Activated CD8-positive, alpha-beta memory T cell treated with anti-CD3 and anti-CD28 coated beads for 36 hours (primary cell): Measurements from ENCODE around the gene VAV1. TPM values are rescaled to one million over a fixed set of nuclear protein-coding genes. Genes with fewer than 3 reads are reported as not detected.
"Not testable (repeated sequence)": the region's sequence is repeated elsewhere in the genome, so short reads cannot be mapped to it uniquely, and the experiment has no call there.

ENCODE experiments used
- CTCF ChIA-PET: fragments of 350-600 bp; sonication (Branson Sonifier 250); formaldehyde crosslinking; loops from one replicate; lab custom pipeline; 2021; ENCODE audit warnings: antibody characterized with exemption; lab: Charles Lee
- POLR2A ChIA-PET: fragments of 350-600 bp; sonication (Branson Sonifier 250); formaldehyde crosslinking; loops from one replicate; lab custom pipeline; 2021; ENCODE audit warnings: antibody characterized with exemption; lab: Charles Lee
- total RNA-seq, 2 experiments: library from RNA; stranded (reverse); gene quantifications; one replicate each; pipeline ENCODE4 v1.2.3, GENCODE V29; 2021

Gene VAV1
- total RNA-seq, 2 experiments from 2014 or later: 59.5 to 59.7 TPM

GRCh38 chr19:6771648-6772027 lies 870 bp upstream of the VAV1 start:
- CTCF ChIA-PET: interaction anchor here (0.7 to 3.0 kb wide), 6 partner anchors 30 to 289 kb away, joined by 3 to 28 read pairs (median 6); no protein-coding TSS in a partner anchor

GRCh38 chr19:6772866-6773322 lies 386 bp downstream of the VAV1 start:
- POLR2A ChIA-PET: interaction anchor here (0.7 to 3.7 kb wide), 10 partner anchors 8 to 292 kb away, joined by 3 to 27 read pairs (median 4); partner anchors contain the start of gene DENND1C
- CTCF ChIA-PET: interaction anchor here (0.6 to 3.0 kb wide), 10 partner anchors 20 to 242 kb away, joined by 3 to 28 read pairs (median 5); partner anchors contain the start of gene TNFSF9

More at GRCh38 chr19:6771648-6772027, 870 bp upstream of the VAV1 start:
- POLR2A ChIA-PET: interaction anchor here (1.8 to 3.7 kb wide), 4 partner anchors 29 to 44 kb away, joined by 7 to 27 read pairs (median 14); no protein-coding TSS in a partner anchor

GRCh38 chr19:6773323-6773931 lies 919 bp downstream of the VAV1 start:
- ChIA-PET CTCF (interaction anchor here (1.2 to 3.0 kb wide), 7 partner anchors 20 to 243 kb away, joined by 3 to 28 read pairs (median 5); partner anchors contain the start of gene TNFSF9), POLR2A (interaction anchor here (0.6 to 3.7 kb wide), 13 partner anchors 8 to 292 kb away, joined by 3 to 27 read pairs (median 4); partner anchors contain the start of gene DENND1C)

GRCh38 chr19:6774821-6775707 lies 2.6 kb downstream of the VAV1 start:
- ChIA-PET CTCF (no interaction called here), POLR2A (interaction anchor here (0.7 kb wide), 1 partner anchor 433 kb away, joined by 7 read pairs; no protein-coding TSS in a partner anchor)

- POLR2A ChIA-PET, CTCF ChIA-PET: not testable (repeated sequence)
Observed at GRCh38 chr19:6776045-6776444, 3.5 kb downstream of the VAV1 start.

- ChIA-PET POLR2A (no interaction called here), CTCF (interaction anchor here (1.4 kb wide), 1 partner anchor 37 kb away, joined by 3 read pairs; no protein-coding TSS in a partner anchor)
Observed at GRCh38 chr19:6776999-6777398, 4.5 kb downstream of the VAV1 start.

- ChIA-PET CTCF (interaction anchor here (1.4 kb wide), 1 partner anchor 37 kb away, joined by 3 read pairs; no protein-coding TSS in a partner anchor), POLR2A (no interaction called here)
Observed at GRCh38 chr19:6777434-6777833, 4.9 kb downstream of the VAV1 start.

- POLR2A ChIA-PET: no interaction called here
- CTCF ChIA-PET: interaction anchor here (0.9 to 1.4 kb wide), 3 partner anchors 29 to 36 kb away, joined by 3 read pairs; no protein-coding TSS in a partner anchor
Observed at GRCh38 chr19:6778386-6778785, 5.9 kb downstream of the VAV1 start.

GRCh38 chr19:6779206-6779605 lies 6.7 kb downstream of the VAV1 start:
- ChIA-PET POLR2A (no interaction called here), CTCF (interaction anchor here (1.0 kb wide), 1 partner anchor 28 kb away, joined by 3 read pairs; no protein-coding TSS in a partner anchor)

- POLR2A ChIA-PET: no interaction called here
- CTCF ChIA-PET: no interaction called here
Observed at GRCh38 chr19:6787393-6787792, 14.9 kb downstream of the VAV1 start.

GRCh38 chr19:6788896-6789295 lies 16.4 kb downstream of the VAV1 start:
- ChIA-PET POLR2A (interaction anchor here (0.6 kb wide), 1 partner anchor 45 kb away, joined by 3 read pairs; no protein-coding TSS in a partner anchor), CTCF (no interaction called here)

GRCh38 chr19:6790194-6791128 lies 18.0 kb downstream of the VAV1 start:
- ChIA-PET CTCF (interaction anchor here (0.9 kb wide), 1 partner anchor 23 kb away, joined by 3 read pairs; no protein-coding TSS in a partner anchor), POLR2A (no interaction called here)

- CTCF ChIA-PET: interaction anchor here (0.7 to 0.9 kb wide), 2 partner anchors 22 to 114 kb away, joined by 3 read pairs; no protein-coding TSS in a partner anchor
- POLR2A ChIA-PET: interaction anchor here (0.6 kb wide), 1 partner anchor 127 kb away, joined by 3 read pairs; no protein-coding TSS in a partner anchor
Observed at GRCh38 chr19:6791237-6791636, 18.7 kb downstream of the VAV1 start.

- POLR2A ChIA-PET: no interaction called here
Observed at GRCh38 chr19:6793411-6793810, 20.9 kb downstream of the VAV1 start.

GRCh38 chr19:6793973-6794372 lies 21.5 kb downstream of the VAV1 start:
- POLR2A ChIA-PET: no interaction called here
- CTCF ChIA-PET: no interaction called here

More at GRCh38 chr19:6793411-6793810, 20.9 kb downstream of the VAV1 start:
- CTCF ChIA-PET: no interaction called here

GRCh38 chr19:6794686-6795431 lies 22.4 kb downstream of the VAV1 start:
- ChIA-PET CTCF (no interaction called here), POLR2A (no interaction called here)

GRCh38 chr19:6796278-6796677 lies 23.8 kb downstream of the VAV1 start:
- CTCF ChIA-PET: no interaction called here
- POLR2A ChIA-PET: interaction anchor here (0.6 kb wide), 1 partner anchor 65 kb away, joined by 3 read pairs; no protein-coding TSS in a partner anchor
